Testis (tissue), 3 donors: Measurements from ENCODE around the gene CNTFR. TPM values are rescaled to one million over a fixed set of nuclear protein-coding genes. Genes with fewer than 3 reads are reported as not detected.

Experiments
- DNase-seq: peaks from one replicate; pipeline ENCODE4 v3.0.0-alpha.2; 2019
- H3K27ac ChIP-seq, 2 donors: fragments of 200-600 bp; sonication (generic); one replicate each; pipeline ENCODE4 v1.5.1; 2019
- H3K27me3 ChIP-seq: fragments of 200-600 bp; sonication (generic); one replicate; pipeline ENCODE4 v1.5.1; 2019
- H3K36me3 ChIP-seq: fragments of 200-600 bp; sonication (generic); one replicate; pipeline ENCODE4 v1.5.1; 2017; ENCODE audit warnings: low read depth; ENCODE audit errors: missing control alignments
- H3K4me1 ChIP-seq: fragments of 200-600 bp; sonication (generic); one replicate; pipeline ENCODE4 v1.5.1; 2019
- H3K4me3 ChIP-seq, 2 donors: fragments of 200-600 bp; sonication (generic); one replicate each; pipeline ENCODE4 v1.5.1; 2017 to 2019
- H3K9me3 ChIP-seq: fragments of 200-600 bp; sonication (generic); one replicate; pipeline ENCODE4 v1.5.1; 2017
- CTCF ChIP-seq, 3 experiments: fragments of 450-650 bp in 2 of 3; fragments of 200-600 bp in 1 of 3; sonication (generic) in 1 of 3; IDR thresholded peaks; one replicate each; pipeline ENCODE4 v1.5.1; 2016 to 2019; ENCODE audit warnings: antibody characterized with exemption in 3 of 3, mild to moderate bottlenecking in 2 of 3, moderate library complexity in 1 of 3
- POLR2A ChIP-seq: fragments of 450-650 bp; IDR thresholded peaks from one replicate; pipeline ENCODE4 v1.6.1; 2017; ENCODE audit warnings: antibody characterized with exemption, mild to moderate bottlenecking, moderate library complexity
- WGBS, 2 donors: methylation state at CpG; one replicate each; pipeline ENCODE4 v1.1.5; 2018; 5-methylcytosine and 5-hydroxymethylcytosine counted together
- intact Hi-C: fragments of 100-400 bp; cut with DNase I; formaldehyde crosslinking; loops from one replicate; pipeline ENCODE4 v1.15.1; 2023; ENCODE audit warnings: low total_unique reads
- polyA plus RNA-seq: library from polyadenylated mRNA; stranded (reverse); fragments of 350-450 nt; fragmentation: Illumina TruSeq; extraction: RNeasy Lipid Tissue Mini Kit (QIAGEN cat#74804); gene quantifications from one replicate; pipeline ENCODE4 v1.2.3, GENCODE V29; 2014; ENCODE audit warnings: low read depth, low replicate concordance; ENCODE audit not compliant: insufficient read depth
- total RNA-seq, 2 donors: library from RNA; depleted of rRNA; stranded (reverse); fragments of >200 nt; gene quantifications; one replicate each; pipeline ENCODE4 v1.2.3, GENCODE V29; 2016

CNTFR gene
- total and polyA plus RNA-seq, 3 donors from 2014 or later = 11.8 to 16.0 (median 16.0) TPM

- no peak for TF ChIP-seq CTCF (IDR thresholded peaks at IDR 0.05)
- TF ChIP-seq POLR2A = no peak
- no peaks in the 10 kb centered on the region for H3K9me3 ChIP-seq
- no peaks in the 10 kb centered on the region for H3K36me3 ChIP-seq
- H3K27me3 ChIP-seq = no peaks in the 10 kb centered on the region
- no peak overlapping the region for H3K4me3 ChIP-seq
- intact Hi-C loops = no loop called here
- H3K4me1 ChIP-seq = peaks cover 9% of the 10 kb centered on the region
- DNase-seq = no peak
- WGBS, 2 donors = 93 to 94% methylated on average over 6 of the region's 6 CpGs
- no peak overlapping the region for H3K27ac ChIP-seq
Measured at GRCh38 chr9:34572628-34573027, 16.9 kb downstream of the CNTFR start.

- Histone ChIP-seq H3K4me1 (peaks cover 4% of the 10 kb centered on the region), H3K27me3 (no peaks in the 10 kb centered on the region), H3K9me3 (no peaks in the 10 kb centered on the region), H3K36me3 (no peaks in the 10 kb centered on the region), H3K4me3 (no peak overlapping the region), H3K27ac (no peak overlapping the region)
- TF ChIP-seq POLR2A = no peak
- no peak for TF ChIP-seq CTCF (IDR thresholded peaks at IDR 0.05)
- intact Hi-C loops = no loop called here
- DNase-seq = no peak
Measured at GRCh38 chr9:34572092-34572491, 17.4 kb downstream of the CNTFR start.

- Histone ChIP-seq H3K36me3 (no peaks in the 10 kb centered on the region), H3K27ac (no peak overlapping the region), H3K4me1 (no peaks in the 10 kb centered on the region), H3K27me3 (no peaks in the 10 kb centered on the region), H3K9me3 (no peaks in the 10 kb centered on the region), H3K4me3 (no peak overlapping the region)
- intact Hi-C loops = no loop called here
- DNase-seq = no peak
- TF ChIP-seq POLR2A (no peak), CTCF (IDR thresholded peaks at IDR 0.05) (no peak)
- 66 to 69% methylated on average over 9 to 12 of the region's 12 CpGs for WGBS, 2 donors
Measured at GRCh38 chr9:34571481-34571810, 18.1 kb downstream of the CNTFR start.

GRCh38 chr9:34570809-34571480, 18.6 kb downstream of the CNTFR start:
- Histone ChIP-seq H3K4me1 (no peaks in the 10 kb centered on the region), H3K27ac (no peak overlapping the region)
- intact Hi-C loops = no loop called here

More at GRCh38 chr9:34570809-34571480, 18.6 kb downstream of the CNTFR start:
- H3K4me3 ChIP-seq = no peak overlapping the region
- no peaks in the 10 kb centered on the region for H3K9me3 ChIP-seq
- TF ChIP-seq POLR2A (no peak), CTCF (IDR thresholded peaks at IDR 0.05) (no peak)
- DNase-seq = no peak
- H3K36me3 ChIP-seq = no peaks in the 10 kb centered on the region
- 85 to 89% methylated on average over 6 to 7 of the region's 7 CpGs for WGBS, 2 donors
- H3K27me3 ChIP-seq = no peaks in the 10 kb centered on the region
